SK-N-SH treated with all-trans-retinoic acid at 6 μM for 48 hours (cell line): ENCODE data around the gene TINAGL1.
"Not testable (repeated sequence)": the region's sequence is repeated elsewhere in the genome, so short reads cannot be mapped to it uniquely, and the experiment has no call there.

ENCODE experiments used
- ATAC-seq: fragments of 200-7000 bp; cut with Tn5 transposase; 3 replicates; pipeline ENCODE4 v1.9.1; 2020; ENCODE audit warnings: mild to moderate bottlenecking, moderate library complexity
- ARNTL ChIP-seq: fragments of 450-650 bp; formaldehyde crosslinking; IDR thresholded peaks from 2 replicates; pipeline ENCODE4 v1.5.0; 2020; ENCODE audit warnings: low read depth, mild to moderate bottlenecking, moderate library complexity, borderline replicate concordance
- BACH2 ChIP-seq: fragments of 250-450 bp; sonication (Bioruptor Pico); IDR thresholded peaks from 2 replicates; pipeline ENCODE4 v1.9.0; 2021; ENCODE audit warnings: mild to moderate bottlenecking, borderline replicate concordance
- CSDC2 ChIP-seq: fragments of 250-450 bp; sonication (Bioruptor Pico); IDR thresholded peaks from 2 replicates; pipeline ENCODE4 v1.5.0; 2020; ENCODE audit warnings: mild to moderate bottlenecking, moderate library complexity
- CSRNP3 ChIP-seq: fragments of 250-450 bp; sonication (Bioruptor Pico); IDR thresholded peaks from 2 replicates; pipeline ENCODE4 v1.5.1; 2021; ENCODE audit warnings: mild to moderate bottlenecking, moderate library complexity
- ESRRG ChIP-seq: fragments of 250-450 bp; sonication (Bioruptor Pico); IDR thresholded peaks from 2 replicates; pipeline ENCODE4 v1.6.1; 2021; ENCODE audit warnings: mild to moderate bottlenecking
- ISL1 ChIP-seq: fragments of 250-450 bp; sonication (Bioruptor Pico); IDR thresholded peaks from 2 replicates; pipeline ENCODE4 v2.1.2; 2022; ENCODE audit warnings: mild to moderate bottlenecking, moderate library complexity
- OSR1 ChIP-seq: fragments of 250-450 bp; sonication (Bioruptor Pico); IDR thresholded peaks from 2 replicates; pipeline ENCODE4 v1.8.0; 2022; ENCODE audit warnings: moderate library complexity, mild to moderate bottlenecking, inconsistent platforms
- POU6F1 ChIP-seq: fragments of 250-450 bp; sonication (Bioruptor Pico); IDR thresholded peaks from 2 replicates; pipeline ENCODE4 v1.8.0; 2021; ENCODE audit warnings: low read depth, mild to moderate bottlenecking, moderate library complexity, borderline replicate concordance
- PPARA ChIP-seq: fragments of 250-450 bp; sonication (Bioruptor Pico); IDR thresholded peaks from 2 replicates; pipeline ENCODE4 v1.5.0; 2020; ENCODE audit warnings: mild to moderate bottlenecking, borderline replicate concordance
- RARB ChIP-seq: fragments of 250-450 bp; sonication (Bioruptor Pico); IDR thresholded peaks from 2 replicates; pipeline ENCODE4 v1.8.0; 2021; ENCODE audit warnings: mild to moderate bottlenecking, moderate library complexity
- SNAI2 ChIP-seq: fragments of 250-450 bp; sonication (Bioruptor Pico); IDR thresholded peaks from 2 replicates; pipeline ENCODE4 v1.5.0; 2020; ENCODE audit warnings: mild to moderate bottlenecking, moderate library complexity
- TCF4 ChIP-seq: fragments of 250-450 bp; sonication (Bioruptor Pico); IDR thresholded peaks from 2 replicates; pipeline ENCODE4 v1.8.0; 2021; ENCODE audit warnings: mild to moderate bottlenecking, moderate library complexity, borderline replicate concordance
- TOX ChIP-seq: fragments of 250-450 bp; sonication (Bioruptor Pico); IDR thresholded peaks from 2 replicates; pipeline ENCODE4 v1.8.0; 2021; ENCODE audit warnings: mild to moderate bottlenecking, moderate library complexity, borderline replicate concordance
- ZC3H10 ChIP-seq: fragments of 250-450 bp; sonication (Bioruptor Pico); IDR thresholded peaks from 2 replicates; pipeline ENCODE4 v1.5.1; 2021; ENCODE audit warnings: mild to moderate bottlenecking, moderate library complexity
- ZFP3 ChIP-seq: fragments of 250-450 bp; sonication (Bioruptor Pico); IDR thresholded peaks from 2 replicates; pipeline ENCODE4 v1.5.0; 2020; ENCODE audit warnings: mild to moderate bottlenecking, moderate library complexity
- ZFP30 ChIP-seq: fragments of 450-650 bp; formaldehyde crosslinking; IDR thresholded peaks from 2 replicates; pipeline ENCODE4 v1.5.0; 2022; ENCODE audit warnings: mild to moderate bottlenecking, moderate library complexity
- ZNF565 ChIP-seq: fragments of 450-650 bp; formaldehyde crosslinking; conservative IDR thresholded peaks from 2 replicates; pipeline ENCODE4 v1.5.0; 2020; ENCODE audit warnings: low read depth, mild to moderate bottlenecking, moderate library complexity
- ZNF70 ChIP-seq: fragments of 450-650 bp; formaldehyde crosslinking; IDR thresholded peaks from 2 replicates; pipeline ENCODE4 v1.5.0; 2020; ENCODE audit warnings: mild to moderate bottlenecking, moderate library complexity
- ZNF8 ChIP-seq: fragments of 450-650 bp; formaldehyde crosslinking; IDR thresholded peaks from 2 replicates; pipeline ENCODE4 v1.5.0; 2020; ENCODE audit warnings: mild to moderate bottlenecking, moderate library complexity
- TF ChIP-seq, protein P1 (sequence below): fragments of 250-450 bp; sonication (Bioruptor Pico); IDR thresholded peaks from 2 replicates; pipeline ENCODE4 v1.8.0; 2020; ENCODE audit warnings: mild to moderate bottlenecking, moderate library complexity, borderline replicate concordance
- TF ChIP-seq, protein P2 (sequence below): fragments of 250-450 bp; sonication (Bioruptor Pico); IDR thresholded peaks from 2 replicates; pipeline ENCODE4 v1.5.1; 2020; ENCODE audit warnings: low read depth, mild to moderate bottlenecking, moderate library complexity
- TF ChIP-seq, protein P3 (sequence below): fragments of 250-450 bp; sonication (Bioruptor Pico); IDR thresholded peaks from 2 replicates; pipeline ENCODE4 v1.5.0; 2020; ENCODE audit warnings: mild to moderate bottlenecking, moderate library complexity

TINAGL1 gene

DNA sequence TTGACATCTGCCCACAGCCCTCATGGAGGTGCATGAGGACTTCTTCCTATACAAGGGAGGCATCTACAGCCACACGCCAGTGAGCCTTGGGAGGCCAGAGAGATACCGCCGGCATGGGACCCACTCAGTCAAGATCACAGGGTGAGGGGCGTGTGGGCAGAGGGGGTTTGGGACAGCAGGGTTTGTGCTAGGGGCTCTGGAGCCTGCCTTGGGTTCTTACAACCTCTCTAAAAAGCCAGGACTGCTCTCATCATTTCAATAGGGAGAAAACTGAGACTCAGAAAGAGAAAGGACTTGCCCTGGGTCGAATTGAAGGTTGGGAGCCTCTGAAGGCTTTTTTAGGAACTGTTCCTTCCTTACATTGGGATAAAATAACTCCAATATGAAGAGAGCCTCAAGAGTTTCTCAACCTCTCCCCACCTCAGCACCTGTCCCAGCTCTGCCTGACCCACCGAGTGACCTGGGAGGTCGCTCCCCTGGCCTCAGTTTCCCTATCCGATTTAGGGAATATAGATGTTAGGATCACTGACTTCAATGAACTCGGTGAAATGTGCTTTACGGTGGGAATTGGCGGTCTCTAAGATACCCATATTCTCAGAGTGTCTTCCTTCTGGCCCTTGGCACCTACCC is 9.5 kb downstream of the TINAGL1 start:
- ATAC-seq, result no peak
- TF ChIP-seq RARB (CRISPR knock-in tag) (no peak), ZNF565 (CRISPR knock-in tag) (no peak), OSR1 (CRISPR knock-in tag) (no peak), SNAI2 (CRISPR knock-in tag) (no peak), ESRRG (CRISPR knock-in tag) (no peak), ARNTL (CRISPR knock-in tag) (no peak), TCF4 (CRISPR knock-in tag) (no peak), ISL1 (no peak), ZFP30 (no peak), POU6F1 (CRISPR knock-in tag) (no peak), ZC3H10 (CRISPR knock-in tag) (no peak), CSDC2 (CRISPR knock-in tag) (no peak), TOX (CRISPR knock-in tag) (no peak), ZNF70 (CRISPR knock-in tag) (no peak), ZFP3 (no peak), CSRNP3 (CRISPR knock-in tag) (no peak), ZNF8 (CRISPR knock-in tag) (no peak)
- TF ChIP-seq, protein P1, sequence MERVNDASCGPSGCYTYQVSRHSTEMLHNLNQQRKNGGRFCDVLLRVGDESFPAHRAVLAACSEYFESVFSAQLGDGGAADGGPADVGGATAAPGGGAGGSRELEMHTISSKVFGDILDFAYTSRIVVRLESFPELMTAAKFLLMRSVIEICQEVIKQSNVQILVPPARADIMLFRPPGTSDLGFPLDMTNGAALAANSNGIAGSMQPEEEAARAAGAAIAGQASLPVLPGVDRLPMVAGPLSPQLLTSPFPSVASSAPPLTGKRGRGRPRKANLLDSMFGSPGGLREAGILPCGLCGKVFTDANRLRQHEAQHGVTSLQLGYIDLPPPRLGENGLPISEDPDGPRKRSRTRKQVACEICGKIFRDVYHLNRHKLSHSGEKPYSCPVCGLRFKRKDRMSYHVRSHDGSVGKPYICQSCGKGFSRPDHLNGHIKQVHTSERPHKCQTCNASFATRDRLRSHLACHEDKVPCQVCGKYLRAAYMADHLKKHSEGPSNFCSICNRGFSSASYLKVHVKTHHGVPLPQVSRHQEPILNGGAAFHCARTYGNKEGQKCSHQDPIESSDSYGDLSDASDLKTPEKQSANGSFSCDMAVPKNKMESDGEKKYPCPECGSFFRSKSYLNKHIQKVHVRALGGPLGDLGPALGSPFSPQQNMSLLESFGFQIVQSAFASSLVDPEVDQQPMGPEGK (CRISPR knock-in tag), result no peak
- TF ChIP-seq, protein P2, sequence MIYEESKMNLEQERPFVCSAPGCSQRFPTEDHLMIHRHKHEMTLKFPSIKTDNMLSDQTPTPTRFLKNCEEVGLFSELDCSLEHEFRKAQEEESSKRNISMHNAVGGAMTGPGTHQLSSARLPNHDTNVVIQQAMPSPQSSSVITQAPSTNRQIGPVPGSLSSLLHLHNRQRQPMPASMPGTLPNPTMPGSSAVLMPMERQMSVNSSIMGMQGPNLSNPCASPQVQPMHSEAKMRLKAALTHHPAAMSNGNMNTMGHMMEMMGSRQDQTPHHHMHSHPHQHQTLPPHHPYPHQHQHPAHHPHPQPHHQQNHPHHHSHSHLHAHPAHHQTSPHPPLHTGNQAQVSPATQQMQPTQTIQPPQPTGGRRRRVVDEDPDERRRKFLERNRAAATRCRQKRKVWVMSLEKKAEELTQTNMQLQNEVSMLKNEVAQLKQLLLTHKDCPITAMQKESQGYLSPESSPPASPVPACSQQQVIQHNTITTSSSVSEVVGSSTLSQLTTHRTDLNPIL (CRISPR knock-in tag), result no peak
- TF ChIP-seq, protein P3, sequence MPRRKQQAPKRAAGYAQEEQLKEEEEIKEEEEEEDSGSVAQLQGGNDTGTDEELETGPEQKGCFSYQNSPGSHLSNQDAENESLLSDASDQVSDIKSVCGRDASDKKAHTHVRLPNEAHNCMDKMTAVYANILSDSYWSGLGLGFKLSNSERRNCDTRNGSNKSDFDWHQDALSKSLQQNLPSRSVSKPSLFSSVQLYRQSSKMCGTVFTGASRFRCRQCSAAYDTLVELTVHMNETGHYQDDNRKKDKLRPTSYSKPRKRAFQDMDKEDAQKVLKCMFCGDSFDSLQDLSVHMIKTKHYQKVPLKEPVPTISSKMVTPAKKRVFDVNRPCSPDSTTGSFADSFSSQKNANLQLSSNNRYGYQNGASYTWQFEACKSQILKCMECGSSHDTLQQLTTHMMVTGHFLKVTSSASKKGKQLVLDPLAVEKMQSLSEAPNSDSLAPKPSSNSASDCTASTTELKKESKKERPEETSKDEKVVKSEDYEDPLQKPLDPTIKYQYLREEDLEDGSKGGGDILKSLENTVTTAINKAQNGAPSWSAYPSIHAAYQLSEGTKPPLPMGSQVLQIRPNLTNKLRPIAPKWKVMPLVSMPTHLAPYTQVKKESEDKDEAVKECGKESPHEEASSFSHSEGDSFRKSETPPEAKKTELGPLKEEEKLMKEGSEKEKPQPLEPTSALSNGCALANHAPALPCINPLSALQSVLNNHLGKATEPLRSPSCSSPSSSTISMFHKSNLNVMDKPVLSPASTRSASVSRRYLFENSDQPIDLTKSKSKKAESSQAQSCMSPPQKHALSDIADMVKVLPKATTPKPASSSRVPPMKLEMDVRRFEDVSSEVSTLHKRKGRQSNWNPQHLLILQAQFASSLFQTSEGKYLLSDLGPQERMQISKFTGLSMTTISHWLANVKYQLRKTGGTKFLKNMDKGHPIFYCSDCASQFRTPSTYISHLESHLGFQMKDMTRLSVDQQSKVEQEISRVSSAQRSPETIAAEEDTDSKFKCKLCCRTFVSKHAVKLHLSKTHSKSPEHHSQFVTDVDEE, result no peak

DNA sequence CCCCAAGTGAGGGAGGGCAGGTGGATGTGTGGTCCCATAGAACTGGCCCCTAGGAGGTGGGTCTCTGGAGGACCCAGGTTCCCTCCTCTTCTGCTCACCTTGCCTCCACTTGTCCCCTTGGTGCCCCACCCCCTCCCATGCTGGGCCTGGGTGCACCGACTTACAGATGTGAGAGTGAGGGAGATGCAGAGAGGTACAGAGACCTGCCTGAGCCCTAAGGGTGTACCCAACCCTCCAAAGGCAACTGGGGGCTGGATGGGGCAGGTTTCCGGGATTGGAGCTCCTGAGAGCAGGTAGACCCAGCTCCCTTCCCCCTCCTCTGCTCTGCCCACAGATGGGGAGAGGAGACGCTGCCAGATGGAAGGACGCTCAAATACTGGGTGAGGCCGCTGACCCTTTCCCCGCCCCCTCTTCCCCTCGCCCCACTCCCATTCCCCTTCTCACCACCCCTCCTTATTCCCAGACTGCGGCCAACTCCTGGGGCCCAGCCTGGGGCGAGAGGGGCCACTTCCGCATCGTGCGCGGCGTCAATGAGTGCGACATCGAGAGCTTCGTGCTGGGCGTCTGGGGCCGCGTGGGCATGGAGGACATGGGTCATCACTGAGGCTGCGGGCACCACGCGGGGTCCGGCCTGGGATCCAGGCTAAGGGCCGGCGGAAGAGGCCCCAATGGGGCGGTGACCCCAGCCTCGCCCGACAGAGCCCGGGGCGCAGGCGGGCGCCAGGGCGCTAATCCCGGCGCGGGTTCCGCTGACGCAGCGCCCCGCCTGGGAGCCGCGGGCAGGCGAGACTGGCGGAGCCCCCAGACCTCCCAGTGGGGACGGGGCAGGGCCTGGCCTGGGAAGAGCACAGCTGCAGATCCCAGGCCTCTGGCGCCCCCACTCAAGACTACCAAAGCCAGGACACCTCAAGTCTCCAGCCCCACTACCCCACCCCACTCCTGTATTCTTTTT is 10.3 kb downstream of the TINAGL1 start:
- TF ChIP-seq BACH2 (no peak), PPARA (CRISPR knock-in tag) (no peak), POU6F1 (CRISPR knock-in tag) (no peak)
- no peak for ATAC-seq

GRCh38 chr1:31587328-31587699 is 11.0 kb downstream of the TINAGL1 start:
- ATAC-seq, result not testable (repeated sequence)
